MM.1S (cell line): ENCODE results near the gene DOCK10.

Source experiments
- DNase-seq: peaks from one replicate; pipeline ENCODE4 v3.0.0-alpha.2; 2015
- H2AFZ ChIP-seq: fragments of 300-600 bp; sonication (generic); 2 replicates; pipeline ENCODE4 v1.6.0; 2016; ENCODE audit warnings: antibody characterized with exemption, low read length
- H3F3A ChIP-seq: fragments of 300-600 bp; sonication (generic); 2 replicates; pipeline ENCODE4 v1.6.1; 2016; ENCODE audit warnings: mild to moderate bottlenecking, antibody characterized with exemption, low read length, moderate library complexity, mixed read lengths; ENCODE audit not compliant: insufficient read depth
- H3K27ac ChIP-seq: fragments of 300-600 bp; sonication (generic); 2 replicates; pipeline ENCODE4 v1.5.1; 2016; ENCODE audit warnings: mild to moderate bottlenecking, low read length
- H3K27me3 ChIP-seq: fragments of 300-600 bp; sonication (generic); replicated peaks from 2 replicates; pipeline ENCODE4 v1.6.0; 2016; ENCODE audit warnings: low read length; ENCODE audit not compliant: insufficient read depth
- H3K36me3 ChIP-seq: fragments of 300-600 bp; sonication (generic); replicated peaks from 2 replicates; pipeline ENCODE4 v1.6.1; 2016; ENCODE audit warnings: mild to moderate bottlenecking, low read length, mixed read lengths; ENCODE audit not compliant: insufficient read depth
- H3K4me1 ChIP-seq: fragments of 300-600 bp; sonication (generic); 2 replicates; pipeline ENCODE4 v1.6.1; 2016; ENCODE audit warnings: low read length, mixed read lengths
- H3K4me2 ChIP-seq: fragments of 300-600 bp; sonication (generic); 2 replicates; pipeline ENCODE4 v1.6.0; 2016; ENCODE audit warnings: low read depth, low read length
- H3K4me3 ChIP-seq: fragments of 300-600 bp; sonication (generic); 2 replicates; pipeline ENCODE4 v1.5.1; 2016; ENCODE audit warnings: low read length, mixed read lengths
- H3K79me2 ChIP-seq: fragments of 300-600 bp; sonication (generic); 2 replicates; pipeline ENCODE4 v1.6.1; 2016; ENCODE audit warnings: mixed run types, low read length, mixed read lengths
- H3K9ac ChIP-seq: fragments of 300-600 bp; sonication (generic); 2 replicates; pipeline ENCODE4 v1.6.1; 2016; ENCODE audit warnings: low read length, mixed read lengths
- H3K9me2 ChIP-seq: fragments of 300-600 bp; sonication (generic); replicated peaks from 2 replicates; pipeline ENCODE4 v1.6.1; 2016; ENCODE audit warnings: mild to moderate bottlenecking, low read length, mixed read lengths; ENCODE audit not compliant: insufficient read depth
- H3K9me3 ChIP-seq: fragments of 300-600 bp; sonication (generic); replicated peaks from 2 replicates; pipeline ENCODE4 v1.6.1; 2016; ENCODE audit warnings: mild to moderate bottlenecking, low read length, mixed read lengths; ENCODE audit not compliant: insufficient read depth
- H4K20me1 ChIP-seq: fragments of 300-600 bp; sonication (generic); 2 replicates; pipeline ENCODE4 v1.6.1; 2016; ENCODE audit warnings: mild to moderate bottlenecking, low read length, moderate library complexity, mixed read lengths; ENCODE audit not compliant: insufficient read depth
- EZH2 ChIP-seq: fragments of 300-600 bp; sonication (generic); optimal IDR thresholded peaks from 2 replicates; pipeline ENCODE3; 2017; ENCODE audit warnings: low read depth, mild to moderate bottlenecking, antibody characterized with exemption, low read length, mixed read lengths
- EZH2phosphoT487 ChIP-seq: fragments of 300-600 bp; sonication (generic); IDR thresholded peaks from 2 replicates; pipeline ENCODE4 v1.6.1; 2018; ENCODE audit warnings: antibody characterized with exemption, low read length
- TF ChIP-seq, protein P1 (sequence below): fragments of 300-600 bp; sonication (generic); IDR thresholded peaks from 2 replicates; pipeline ENCODE4 v1.5.1; 2016; ENCODE audit warnings: antibody characterized with exemption, low read length, mixed read lengths

The DOCK10 gene

DNA sequence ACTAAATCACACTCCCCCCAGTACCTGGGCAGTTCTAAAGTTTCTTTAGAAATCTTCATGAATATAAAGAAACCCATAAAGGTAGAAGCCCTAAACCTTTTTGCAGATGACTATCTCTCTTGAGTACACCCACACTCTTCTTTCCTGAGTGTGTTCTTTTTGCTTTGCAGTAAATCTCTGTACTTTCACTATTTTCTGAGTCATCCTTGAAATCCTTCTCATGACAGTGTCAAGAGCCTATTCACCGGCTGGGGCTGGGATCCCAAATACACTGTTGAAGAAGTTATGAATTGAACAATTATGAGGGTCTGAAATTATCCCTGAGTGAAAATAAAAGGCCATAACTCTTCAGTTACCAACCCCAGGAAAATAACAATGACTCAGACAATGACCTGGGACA, 192.2 kb downstream of the DOCK10 start:
- no peaks in the 10 kb centered on the region for H3F3A ChIP-seq
- H3K9me3 ChIP-seq, result no peaks in the 10 kb centered on the region
- H3K4me3 ChIP-seq, result no peak overlapping the region
- H3K27me3 ChIP-seq, result no peaks in the 10 kb centered on the region
- no peak overlapping the region for H3K9ac ChIP-seq
- TF ChIP-seq EZH2phosphoT487 (no peak), EZH2 (no peak)
- TF ChIP-seq, protein P1, sequence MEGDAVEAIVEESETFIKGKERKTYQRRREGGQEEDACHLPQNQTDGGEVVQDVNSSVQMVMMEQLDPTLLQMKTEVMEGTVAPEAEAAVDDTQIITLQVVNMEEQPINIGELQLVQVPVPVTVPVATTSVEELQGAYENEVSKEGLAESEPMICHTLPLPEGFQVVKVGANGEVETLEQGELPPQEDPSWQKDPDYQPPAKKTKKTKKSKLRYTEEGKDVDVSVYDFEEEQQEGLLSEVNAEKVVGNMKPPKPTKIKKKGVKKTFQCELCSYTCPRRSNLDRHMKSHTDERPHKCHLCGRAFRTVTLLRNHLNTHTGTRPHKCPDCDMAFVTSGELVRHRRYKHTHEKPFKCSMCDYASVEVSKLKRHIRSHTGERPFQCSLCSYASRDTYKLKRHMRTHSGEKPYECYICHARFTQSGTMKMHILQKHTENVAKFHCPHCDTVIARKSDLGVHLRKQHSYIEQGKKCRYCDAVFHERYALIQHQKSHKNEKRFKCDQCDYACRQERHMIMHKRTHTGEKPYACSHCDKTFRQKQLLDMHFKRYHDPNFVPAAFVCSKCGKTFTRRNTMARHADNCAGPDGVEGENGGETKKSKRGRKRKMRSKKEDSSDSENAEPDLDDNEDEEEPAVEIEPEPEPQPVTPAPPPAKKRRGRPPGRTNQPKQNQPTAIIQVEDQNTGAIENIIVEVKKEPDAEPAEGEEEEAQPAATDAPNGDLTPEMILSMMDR, result no peak
- H3K27ac ChIP-seq, result no peak overlapping the region
- H2AFZ ChIP-seq, result no peak overlapping the region
- peaks cover 3% of the 10 kb centered on the region; the same call in 1 of the 2 replicates for H3K36me3 ChIP-seq
- H4K20me1 ChIP-seq, result no peaks in the 10 kb centered on the region
- H3K79me2 ChIP-seq, result no peaks in the 10 kb centered on the region
- no peak overlapping the region for H3K4me2 ChIP-seq
- H3K4me1 ChIP-seq, result no peaks in the 10 kb centered on the region
- no peak for DNase-seq
- no peaks in the 10 kb centered on the region for H3K9me2 ChIP-seq

DNA sequence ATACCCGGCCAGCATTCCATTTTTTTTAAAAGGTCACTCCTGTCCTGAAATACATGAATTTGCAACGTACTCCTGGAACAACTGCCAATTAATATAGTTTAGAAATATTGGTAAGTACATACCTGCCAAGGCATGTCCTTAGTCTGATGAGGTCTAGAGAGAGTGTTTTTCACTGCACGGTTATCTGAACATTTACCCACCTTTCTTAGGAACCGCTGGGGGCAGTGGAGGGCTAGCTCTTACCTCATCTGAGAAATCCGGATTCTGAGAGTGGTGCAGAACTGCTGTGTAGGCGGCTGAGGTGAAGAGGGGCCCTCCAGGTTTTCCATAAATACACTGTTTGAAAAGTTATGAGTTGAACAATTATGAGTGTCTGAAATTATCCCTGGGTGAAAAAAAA, 193.0 kb downstream of the DOCK10 start:
- H3K27me3 ChIP-seq, result no peaks in the 10 kb centered on the region
- H3K4me1 ChIP-seq, result no peaks in the 10 kb centered on the region
- H3K9me2 ChIP-seq, result no peaks in the 10 kb centered on the region
- no peak overlapping the region for H3K4me2 ChIP-seq
- H3F3A ChIP-seq, result no peaks in the 10 kb centered on the region
- H3K27ac ChIP-seq, result no peak overlapping the region
- no peak overlapping the region for H2AFZ ChIP-seq
- H4K20me1 ChIP-seq, result no peaks in the 10 kb centered on the region
- H3K9me3 ChIP-seq, result no peaks in the 10 kb centered on the region
- no peaks in the 10 kb centered on the region for H3K79me2 ChIP-seq
- TF ChIP-seq EZH2phosphoT487 (no peak), EZH2 (no peak)
- TF ChIP-seq, protein P1, result no peak
- H3K4me3 ChIP-seq, result no peak overlapping the region
- H3K36me3 ChIP-seq, result peaks cover 1% of the 10 kb centered on the region; the same call in 1 of the 2 replicates
- no peak for DNase-seq
- H3K9ac ChIP-seq, result no peak overlapping the region

DNA sequence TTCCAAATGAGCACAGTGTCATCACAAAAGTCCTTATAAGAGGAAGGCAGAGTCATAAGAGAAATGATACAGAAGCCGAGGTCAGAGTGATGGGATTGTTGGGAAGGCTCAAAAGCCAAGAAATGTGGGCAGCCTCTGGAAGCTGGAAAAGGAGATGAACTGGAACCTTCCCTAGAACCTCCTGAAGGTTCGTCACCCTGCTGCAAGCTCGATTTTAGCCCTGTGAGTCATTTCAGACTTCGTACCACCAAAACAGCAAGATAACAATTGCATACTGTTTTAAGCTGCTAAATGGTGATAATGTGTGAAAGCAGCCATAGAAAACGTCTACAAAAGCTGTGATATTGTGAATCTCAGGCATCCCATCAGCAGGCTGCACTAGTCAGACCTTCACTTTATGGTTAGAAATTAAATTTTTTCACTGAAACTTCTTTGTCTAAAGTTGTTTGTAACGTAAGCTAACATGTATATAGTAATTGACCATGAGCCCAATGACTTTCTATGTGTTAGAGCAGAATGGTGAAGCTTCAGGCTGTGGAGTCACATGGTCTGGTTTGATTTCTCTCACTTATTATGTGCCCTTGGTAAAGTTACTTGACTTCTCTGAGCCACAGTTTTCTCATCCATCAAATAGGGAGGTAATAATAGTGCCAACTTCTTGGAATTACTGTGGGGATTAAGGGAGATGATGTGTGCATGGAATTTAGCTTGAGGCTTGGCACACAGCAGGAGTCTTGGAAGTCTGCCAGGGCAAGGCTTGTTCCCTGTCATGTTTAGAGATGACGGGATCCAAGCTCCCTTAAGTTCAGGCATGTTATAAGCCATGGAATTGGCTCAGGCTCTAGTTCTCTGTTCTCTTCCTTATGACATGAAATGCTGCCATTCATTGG, 194.1 kb downstream of the DOCK10 start:
- Histone ChIP-seq H3K79me2 (no peaks in the 10 kb centered on the region), H3F3A (no peaks in the 10 kb centered on the region), H4K20me1 (no peaks in the 10 kb centered on the region), H3K4me3 (no peak overlapping the region), H3K9ac (no peak overlapping the region), H3K4me2 (no peak overlapping the region), H2AFZ (no peak overlapping the region), H3K4me1 (no peaks in the 10 kb centered on the region), H3K9me3 (no peaks in the 10 kb centered on the region), H3K36me3 (no peaks in the 10 kb centered on the region; the same call in 1 of the 2 replicates), H3K27ac (no peak overlapping the region), H3K9me2 (no peaks in the 10 kb centered on the region), H3K27me3 (no peaks in the 10 kb centered on the region)
- no peak for DNase-seq
- no peak for TF ChIP-seq EZH2
- no peak for TF ChIP-seq EZH2phosphoT487
- TF ChIP-seq, protein P1, result no peak
